Choroid plexus epithelial cell (primary cell): ENCODE data around the gene ITPR3.

Source experiments
- DNase-seq: peaks from one replicate; pipeline ENCODE4 v3.0.0-alpha.2; 2010; ENCODE audit warnings: low read depth
- H3K4me3 ChIP-seq: 2 replicates; pipeline ENCODE4 v1.5.1; 2011; ENCODE audit warnings: low read depth, mild to moderate bottlenecking, control low read depth, low read length, moderate library complexity
- TF ChIP-seq, protein P1 (sequence below): conservative IDR thresholded peaks from 2 replicates; pipeline ENCODE4 v1.5.1; 2011; ENCODE audit warnings: low read depth, mild to moderate bottlenecking, control low read depth, inconsistent platforms, low read length, moderate library complexity

The ITPR3 gene

DNA sequence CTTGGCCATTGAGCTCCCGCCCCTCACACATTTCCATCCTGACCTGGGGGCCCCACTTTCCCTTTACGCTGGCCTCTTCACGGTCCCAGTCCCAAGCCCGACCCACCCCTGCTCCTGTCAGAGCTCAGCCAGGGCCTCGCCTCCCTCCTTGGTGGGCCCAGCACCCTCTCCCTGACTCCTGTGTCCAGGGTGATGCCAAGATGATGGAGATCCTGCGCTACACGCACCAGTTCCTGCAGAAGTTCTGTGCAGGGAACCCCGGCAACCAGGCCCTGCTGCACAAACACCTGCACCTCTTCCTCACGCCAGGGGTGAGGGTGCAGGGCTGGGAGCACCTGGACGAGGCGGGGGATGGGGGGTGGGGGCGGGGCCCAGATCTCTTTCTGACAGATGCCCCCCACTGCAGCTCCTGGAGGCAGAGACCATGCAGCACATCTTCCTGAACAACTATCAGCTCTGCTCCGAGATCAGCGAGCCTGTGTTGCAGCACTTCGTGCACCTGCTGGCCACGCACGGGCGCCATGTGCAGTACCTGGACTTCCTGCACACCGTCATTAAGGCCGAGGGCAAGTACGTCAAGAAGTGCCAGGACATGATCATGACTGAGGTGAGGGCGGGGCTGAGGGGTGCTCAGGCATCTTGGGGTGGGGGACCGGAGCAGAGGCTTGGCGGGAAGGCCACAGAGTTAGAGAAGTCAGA, 57.3 kb downstream of the ITPR3 start:
- no peak for DNase-seq
- TF ChIP-seq, protein P1, sequence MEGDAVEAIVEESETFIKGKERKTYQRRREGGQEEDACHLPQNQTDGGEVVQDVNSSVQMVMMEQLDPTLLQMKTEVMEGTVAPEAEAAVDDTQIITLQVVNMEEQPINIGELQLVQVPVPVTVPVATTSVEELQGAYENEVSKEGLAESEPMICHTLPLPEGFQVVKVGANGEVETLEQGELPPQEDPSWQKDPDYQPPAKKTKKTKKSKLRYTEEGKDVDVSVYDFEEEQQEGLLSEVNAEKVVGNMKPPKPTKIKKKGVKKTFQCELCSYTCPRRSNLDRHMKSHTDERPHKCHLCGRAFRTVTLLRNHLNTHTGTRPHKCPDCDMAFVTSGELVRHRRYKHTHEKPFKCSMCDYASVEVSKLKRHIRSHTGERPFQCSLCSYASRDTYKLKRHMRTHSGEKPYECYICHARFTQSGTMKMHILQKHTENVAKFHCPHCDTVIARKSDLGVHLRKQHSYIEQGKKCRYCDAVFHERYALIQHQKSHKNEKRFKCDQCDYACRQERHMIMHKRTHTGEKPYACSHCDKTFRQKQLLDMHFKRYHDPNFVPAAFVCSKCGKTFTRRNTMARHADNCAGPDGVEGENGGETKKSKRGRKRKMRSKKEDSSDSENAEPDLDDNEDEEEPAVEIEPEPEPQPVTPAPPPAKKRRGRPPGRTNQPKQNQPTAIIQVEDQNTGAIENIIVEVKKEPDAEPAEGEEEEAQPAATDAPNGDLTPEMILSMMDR = no peak
- no peak overlapping the region for H3K4me3 ChIP-seq

DNA sequence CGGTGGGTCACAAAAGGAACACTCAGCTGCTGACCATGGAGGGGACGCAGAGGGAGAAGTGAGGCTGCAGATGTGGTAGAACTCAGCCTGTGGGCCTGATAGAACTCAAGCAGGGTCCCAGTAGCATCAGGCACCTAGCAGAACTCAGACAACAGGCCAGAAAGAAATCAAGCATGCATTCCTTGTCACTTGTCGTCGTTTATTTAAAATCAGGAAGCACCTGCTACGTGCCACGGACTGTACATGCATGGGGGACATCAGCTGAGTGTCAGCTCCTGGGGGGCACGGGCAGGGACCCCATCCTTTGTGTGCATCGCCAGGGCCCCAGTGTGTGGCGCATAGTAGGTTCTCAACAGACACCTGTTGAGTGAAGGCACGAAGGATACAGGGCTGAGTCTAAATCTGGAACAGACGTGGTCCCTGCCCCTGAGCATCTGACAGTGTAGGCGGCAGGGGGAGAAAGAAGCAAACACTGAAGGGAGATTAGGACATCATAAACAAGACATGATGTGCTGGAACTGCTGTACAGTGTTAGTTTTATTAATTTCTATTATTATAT, 57.9 kb downstream of the ITPR3 start:
- DNase-seq = no peak
- H3K4me3 ChIP-seq = no peak overlapping the region
- TF ChIP-seq, protein P1 = no peak

DNA sequence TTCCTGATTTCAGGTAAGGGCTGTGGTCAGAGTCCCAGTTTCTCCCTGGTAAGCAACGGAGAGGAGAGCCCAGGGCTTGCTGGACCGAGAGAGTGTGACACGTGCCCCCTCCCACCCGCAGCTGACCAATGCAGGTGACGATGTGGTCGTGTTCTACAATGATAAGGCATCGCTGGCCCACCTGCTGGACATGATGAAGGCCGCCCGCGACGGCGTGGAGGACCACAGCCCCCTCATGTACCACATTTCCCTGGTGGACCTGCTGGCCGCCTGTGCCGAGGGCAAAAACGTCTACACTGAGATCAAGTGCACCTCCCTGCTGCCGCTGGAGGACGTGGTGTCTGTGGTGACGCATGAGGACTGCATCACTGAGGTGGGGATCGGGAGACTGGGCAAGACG, 58.6 kb downstream of the ITPR3 start:
- DNase-seq = no peak
- no peak overlapping the region for H3K4me3 ChIP-seq
- TF ChIP-seq, protein P1 = no peak

DNA sequence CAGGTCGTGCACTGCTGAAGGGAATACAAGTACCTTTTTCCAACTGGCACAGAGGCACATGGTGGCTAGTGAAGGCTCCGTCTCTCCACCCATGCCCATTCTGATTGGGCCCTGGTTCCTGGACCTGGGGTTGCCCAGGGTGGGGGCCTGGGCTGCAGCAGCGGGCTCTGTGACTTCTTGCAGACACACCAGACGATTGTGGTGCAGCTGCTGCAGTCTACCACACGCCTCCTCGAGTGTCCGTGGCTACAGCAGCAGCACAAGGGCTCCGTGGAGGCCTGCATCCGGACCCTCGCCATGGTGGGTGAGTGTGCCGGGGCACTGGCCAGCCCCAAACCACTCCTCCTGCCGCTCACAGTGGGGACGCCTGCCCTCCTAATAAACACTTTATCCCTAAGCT, 61.2 kb downstream of the ITPR3 start:
- no peak overlapping the region for H3K4me3 ChIP-seq
- DNase-seq = no peak
- TF ChIP-seq, protein P1 = no peak

DNA sequence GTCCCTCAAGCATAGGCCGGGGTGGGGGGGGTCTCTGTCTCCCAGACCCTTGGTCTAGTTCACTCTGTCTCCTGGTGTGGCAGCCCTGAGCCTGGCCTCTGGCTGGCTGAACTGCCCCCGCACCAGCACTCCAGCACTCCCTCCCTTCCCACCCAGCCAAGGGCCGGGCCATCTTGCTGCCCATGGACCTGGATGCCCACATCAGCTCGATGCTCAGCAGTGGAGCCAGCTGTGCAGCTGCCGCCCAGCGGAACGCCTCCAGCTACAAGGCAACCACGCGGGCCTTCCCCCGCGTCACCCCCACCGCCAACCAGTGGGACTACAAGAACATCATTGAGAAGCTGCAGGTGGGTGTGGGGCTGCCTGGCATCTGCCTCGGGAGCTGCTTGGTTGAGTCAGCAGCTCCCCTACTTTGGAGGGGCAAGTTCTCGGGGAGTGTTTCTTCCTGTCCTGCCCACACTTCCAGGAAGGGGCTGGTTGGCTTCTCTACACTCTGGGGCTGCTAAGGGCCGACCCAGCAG, 62.0 kb downstream of the ITPR3 start:
- no peak for DNase-seq
- H3K4me3 ChIP-seq = no peak overlapping the region
- TF ChIP-seq, protein P1 = no peak

DNA sequence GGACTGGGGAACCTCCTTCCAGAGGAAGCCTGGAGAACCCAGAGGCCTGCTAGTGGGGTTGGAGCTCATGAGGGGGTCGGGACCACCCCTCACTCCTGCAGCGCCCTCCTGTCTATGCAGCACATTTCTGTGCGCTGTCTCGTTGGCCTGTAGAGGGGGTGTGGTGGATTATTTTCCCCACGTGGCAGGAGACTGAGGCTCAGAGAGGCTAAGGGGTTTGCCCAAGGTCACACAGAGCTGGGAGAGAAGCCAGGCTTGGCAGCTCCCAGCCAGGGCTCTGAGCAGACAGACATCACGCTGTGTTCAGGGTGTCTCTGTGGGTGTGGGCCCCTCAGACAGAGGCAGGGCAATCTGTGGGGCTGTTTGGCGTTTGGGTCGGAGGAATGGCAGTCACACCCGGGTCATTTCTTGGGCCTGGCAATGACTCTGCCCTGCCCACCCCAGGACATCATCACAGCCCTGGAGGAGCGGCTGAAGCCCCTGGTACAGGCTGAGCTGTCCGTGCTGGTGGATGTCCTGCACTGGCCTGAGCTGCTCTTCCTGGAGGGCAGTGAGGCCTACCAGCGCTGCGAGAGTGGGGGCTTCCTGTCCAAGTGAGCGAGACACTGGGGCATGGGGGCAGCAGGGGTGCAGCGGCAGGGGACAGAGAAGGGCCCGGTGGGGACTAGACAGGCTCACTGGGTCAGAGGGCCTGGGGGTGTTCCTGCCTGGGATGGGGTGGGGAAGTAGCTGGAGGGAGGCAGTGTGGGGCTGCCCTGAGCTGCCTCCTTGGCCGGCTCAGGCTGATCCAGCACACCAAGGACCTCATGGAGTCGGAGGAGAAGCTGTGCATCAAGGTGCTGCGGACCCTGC, 62.7 kb downstream of the ITPR3 start:
- no peak for DNase-seq
- H3K4me3 ChIP-seq = no peak overlapping the region
- TF ChIP-seq, protein P1 = no peak
